Spleen (tissue), 7 donors: ENCODE measurements around the gene RPL10.

Experiments
- POLR2A ChIP-seq, 3 donors: fragments of 450-650 bp; IDR thresholded peaks; one replicate each; pipeline ENCODE4 v1.5.1; 2017; ENCODE audit warnings: antibody characterized with exemption in 3 of 3, mild to moderate bottlenecking in 1 of 3
- TF ChIP-seq, protein P1 (sequence below), 11 experiments: fragments of 200-600 bp in 7 of 11; fragments of 450-650 bp in 4 of 11; sonication (generic) in 4 of 11; IDR thresholded peaks in 8 of 11; conservative IDR thresholded peaks in 3 of 11; 1 replicate in 7 of 11; 2 replicates in 4 of 11; pipeline versions ENCODE4 v1.4.0 to v1.8.0; 2016 to 2021; ENCODE audit warnings: antibody characterized with exemption in 11 of 11, inconsistent platforms in 4 of 11, mild to moderate bottlenecking in 1 of 11
- donor health status: DM: no; HTN: no; CAD: no; lungs with moderate emphysema.
- donor health status: DM: no; HTN: no; CAD: no.
- donor health status: DM: no; HTN: no; CAD: no.

DNA sequence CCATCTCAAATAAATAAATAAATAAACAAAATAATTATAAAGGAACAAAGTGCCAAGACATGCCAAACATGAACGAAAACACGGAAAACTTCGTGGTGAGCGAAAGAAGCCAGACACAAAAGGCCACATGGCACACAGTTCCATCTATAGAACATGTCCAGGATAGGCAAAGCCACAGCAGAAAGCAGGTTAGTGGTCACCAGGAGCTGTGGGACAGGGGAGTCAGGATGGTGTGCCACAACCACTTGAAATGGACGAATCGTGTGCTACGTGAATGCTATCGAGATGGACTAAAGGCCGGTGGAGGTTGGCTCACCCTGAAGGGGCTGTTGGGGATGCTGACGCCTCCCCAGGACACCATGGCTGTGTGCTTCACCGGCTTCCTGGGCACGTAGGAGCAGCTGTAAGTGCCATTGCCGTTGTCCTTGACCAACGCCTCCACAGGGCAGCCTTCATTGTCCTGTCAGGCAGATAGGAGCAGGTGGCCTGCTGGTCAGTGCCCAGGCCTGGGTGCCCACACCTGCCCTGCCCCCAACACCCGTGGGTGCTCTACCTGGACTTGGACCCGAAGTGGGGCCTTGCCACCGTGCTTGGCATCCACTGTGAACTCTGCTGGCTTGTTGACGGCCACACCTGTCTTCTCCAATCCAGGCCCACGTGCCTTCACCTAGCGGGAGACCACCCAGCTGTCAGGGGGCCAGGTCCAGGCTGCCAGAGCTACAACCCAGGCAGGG lies 34.3 kb upstream of the RPL10 start:
- TF ChIP-seq, protein P1, sequence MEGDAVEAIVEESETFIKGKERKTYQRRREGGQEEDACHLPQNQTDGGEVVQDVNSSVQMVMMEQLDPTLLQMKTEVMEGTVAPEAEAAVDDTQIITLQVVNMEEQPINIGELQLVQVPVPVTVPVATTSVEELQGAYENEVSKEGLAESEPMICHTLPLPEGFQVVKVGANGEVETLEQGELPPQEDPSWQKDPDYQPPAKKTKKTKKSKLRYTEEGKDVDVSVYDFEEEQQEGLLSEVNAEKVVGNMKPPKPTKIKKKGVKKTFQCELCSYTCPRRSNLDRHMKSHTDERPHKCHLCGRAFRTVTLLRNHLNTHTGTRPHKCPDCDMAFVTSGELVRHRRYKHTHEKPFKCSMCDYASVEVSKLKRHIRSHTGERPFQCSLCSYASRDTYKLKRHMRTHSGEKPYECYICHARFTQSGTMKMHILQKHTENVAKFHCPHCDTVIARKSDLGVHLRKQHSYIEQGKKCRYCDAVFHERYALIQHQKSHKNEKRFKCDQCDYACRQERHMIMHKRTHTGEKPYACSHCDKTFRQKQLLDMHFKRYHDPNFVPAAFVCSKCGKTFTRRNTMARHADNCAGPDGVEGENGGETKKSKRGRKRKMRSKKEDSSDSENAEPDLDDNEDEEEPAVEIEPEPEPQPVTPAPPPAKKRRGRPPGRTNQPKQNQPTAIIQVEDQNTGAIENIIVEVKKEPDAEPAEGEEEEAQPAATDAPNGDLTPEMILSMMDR (IDR thresholded peaks at IDR 0.05 in 8 of 11, conservative IDR thresholded peaks at IDR 0.05 in 3 of 11): no peak
- no peak for TF ChIP-seq POLR2A (IDR thresholded peaks at IDR 0.05)
